Osteocyte (in vitro differentiated cells): ENCODE data around the gene DMKN. TPM values are rescaled to one million over a fixed set of nuclear protein-coding genes. Genes with fewer than 3 reads are reported as not detected.

Experiments
- DNase-seq: peaks from one replicate; pipeline ENCODE4 v3.0.0; 2021; ENCODE audit warnings: mixed read lengths; ENCODE audit not compliant: unreplicated experiment; ENCODE audit errors: extremely low spot score
- H3K27ac Mint-ChIP-seq: one replicate; pipeline ENCODE4 v1.8.0; 2021; ENCODE audit warnings: mild to moderate bottlenecking, mixed read lengths; ENCODE audit not compliant: unreplicated experiment
- H3K27me3 Mint-ChIP-seq: one replicate; pipeline ENCODE4 v1.8.0; 2021; ENCODE audit warnings: mixed read lengths; ENCODE audit not compliant: unreplicated experiment
- H3K36me3 Mint-ChIP-seq: one replicate; pipeline ENCODE4 v1.8.0; 2021; ENCODE audit warnings: mixed read lengths; ENCODE audit not compliant: unreplicated experiment
- H3K4me1 Mint-ChIP-seq: one replicate; pipeline ENCODE4 v1.8.0; 2021; ENCODE audit warnings: mixed read lengths; ENCODE audit not compliant: unreplicated experiment
- H3K4me3 Mint-ChIP-seq: one replicate; pipeline ENCODE4 v1.8.0; 2021; ENCODE audit warnings: mild to moderate bottlenecking, moderate library complexity, mixed read lengths; ENCODE audit not compliant: unreplicated experiment
- H3K9me3 Mint-ChIP-seq: one replicate; pipeline ENCODE4 v1.8.0; 2021; ENCODE audit warnings: mixed read lengths; ENCODE audit not compliant: unreplicated experiment
- total RNA-seq: library from RNA; stranded (reverse); gene quantifications from 2 replicates; pipeline ENCODE4 v1.2.1, GENCODE V29; 2021
- TF ChIP-seq, protein P1 (sequence below): fragments of 200-600 bp; sonication (generic); IDR thresholded peaks from 2 replicates; pipeline ENCODE4 v1.5.0; 2021; ENCODE audit warnings: antibody characterized with exemption, mild to moderate bottlenecking, moderate library complexity

Gene DMKN
- total RNA-seq, 1 donor from 2014 or later, result not detected

GRCh38 chr19:35488677-35489076 is 24.8 kb downstream of the DMKN start:
- Mint-ChIP-seq H3K36me3 (no peaks in the 10 kb centered on the region), H3K27me3 (peaks cover 32% of the 10 kb centered on the region), H3K27ac (no peak overlapping the region), H3K9me3 (no peaks in the 10 kb centered on the region), H3K4me3 (no peak overlapping the region), H3K4me1 (no peaks in the 10 kb centered on the region)
- TF ChIP-seq, protein P1, sequence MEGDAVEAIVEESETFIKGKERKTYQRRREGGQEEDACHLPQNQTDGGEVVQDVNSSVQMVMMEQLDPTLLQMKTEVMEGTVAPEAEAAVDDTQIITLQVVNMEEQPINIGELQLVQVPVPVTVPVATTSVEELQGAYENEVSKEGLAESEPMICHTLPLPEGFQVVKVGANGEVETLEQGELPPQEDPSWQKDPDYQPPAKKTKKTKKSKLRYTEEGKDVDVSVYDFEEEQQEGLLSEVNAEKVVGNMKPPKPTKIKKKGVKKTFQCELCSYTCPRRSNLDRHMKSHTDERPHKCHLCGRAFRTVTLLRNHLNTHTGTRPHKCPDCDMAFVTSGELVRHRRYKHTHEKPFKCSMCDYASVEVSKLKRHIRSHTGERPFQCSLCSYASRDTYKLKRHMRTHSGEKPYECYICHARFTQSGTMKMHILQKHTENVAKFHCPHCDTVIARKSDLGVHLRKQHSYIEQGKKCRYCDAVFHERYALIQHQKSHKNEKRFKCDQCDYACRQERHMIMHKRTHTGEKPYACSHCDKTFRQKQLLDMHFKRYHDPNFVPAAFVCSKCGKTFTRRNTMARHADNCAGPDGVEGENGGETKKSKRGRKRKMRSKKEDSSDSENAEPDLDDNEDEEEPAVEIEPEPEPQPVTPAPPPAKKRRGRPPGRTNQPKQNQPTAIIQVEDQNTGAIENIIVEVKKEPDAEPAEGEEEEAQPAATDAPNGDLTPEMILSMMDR, result no peak
- no peak for DNase-seq

DNA sequence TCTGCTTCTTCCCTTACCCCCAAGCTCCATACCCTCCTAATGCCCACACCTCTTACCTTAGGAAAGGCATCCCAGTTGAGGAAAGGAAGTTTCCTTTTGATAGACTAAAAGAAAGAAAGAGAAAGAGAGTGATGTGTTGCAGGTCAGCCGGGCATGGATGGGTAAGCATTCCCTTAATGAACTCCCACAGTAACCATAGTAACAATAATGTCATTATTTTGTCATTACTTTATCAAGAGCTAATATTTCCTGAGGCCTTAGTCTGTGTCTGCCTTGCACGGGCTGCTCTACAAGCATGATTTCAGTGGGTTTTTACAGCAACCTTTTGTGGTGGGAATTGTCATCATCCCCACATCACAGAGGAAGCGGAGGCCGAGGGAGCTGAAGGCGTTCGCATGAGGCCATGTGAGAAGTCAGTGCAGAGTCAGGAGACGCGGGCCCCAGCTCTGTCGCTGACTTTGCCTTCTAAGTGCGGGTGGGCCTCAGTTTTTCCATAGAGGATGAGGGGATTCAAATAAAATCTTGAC is 25.7 kb downstream of the DMKN start:
- H3K9me3 Mint-ChIP-seq, result no peaks in the 10 kb centered on the region
- H3K4me3 Mint-ChIP-seq, result no peak overlapping the region
- no peak overlapping the region for H3K27ac Mint-ChIP-seq
- no peaks in the 10 kb centered on the region for H3K4me1 Mint-ChIP-seq
- no peaks in the 10 kb centered on the region for H3K36me3 Mint-ChIP-seq
- no peak for DNase-seq
- H3K27me3 Mint-ChIP-seq, result peaks cover 25% of the 10 kb centered on the region
- TF ChIP-seq, protein P1, result no peak

- no peak overlapping the region for H3K27ac Mint-ChIP-seq
- H3K36me3 Mint-ChIP-seq, result no peaks in the 10 kb centered on the region
- peaks cover 23% of the 10 kb centered on the region for H3K27me3 Mint-ChIP-seq
- no peak overlapping the region for H3K4me3 Mint-ChIP-seq
- no peaks in the 10 kb centered on the region for H3K9me3 Mint-ChIP-seq
- TF ChIP-seq, protein P1, result no peak
- no peaks in the 10 kb centered on the region for H3K4me1 Mint-ChIP-seq
- DNase-seq, result no peak
These were observed 27.2 kb downstream of the DMKN start for GRCh38 chr19:35486268-35486708.

GRCh38 chr19:35484252-35485036 is 29.0 kb downstream of the DMKN start:
- H3K27ac Mint-ChIP-seq, result no peak overlapping the region
- TF ChIP-seq, protein P1, result no peak
- H3K36me3 Mint-ChIP-seq, result no peaks in the 10 kb centered on the region
- H3K9me3 Mint-ChIP-seq, result no peaks in the 10 kb centered on the region
- H3K27me3 Mint-ChIP-seq, result peaks cover 11% of the 10 kb centered on the region
- H3K4me1 Mint-ChIP-seq, result no peaks in the 10 kb centered on the region
- DNase-seq, result no peak
- H3K4me3 Mint-ChIP-seq, result no peak overlapping the region

DNA sequence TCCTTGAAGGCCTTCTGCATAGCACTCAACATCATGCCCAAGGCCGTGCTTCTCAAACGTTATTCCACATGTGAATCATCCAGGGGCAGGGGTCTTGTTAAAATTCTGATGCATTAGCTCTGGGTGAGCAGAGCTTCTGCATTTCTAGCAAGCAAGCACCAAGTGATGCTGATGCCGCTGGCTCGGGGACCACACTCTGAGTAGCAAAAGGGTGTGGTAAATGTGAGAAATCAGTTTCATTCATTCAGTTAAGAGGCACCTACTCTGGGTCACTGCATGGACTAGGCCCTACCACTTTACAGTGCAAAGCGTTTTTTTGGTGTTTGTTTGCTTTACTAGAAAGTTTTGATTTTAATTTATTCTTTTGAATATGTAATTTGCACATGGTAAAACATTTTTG is 30.4 kb downstream of the DMKN start:
- TF ChIP-seq, protein P1, result no peak
- no peaks in the 10 kb centered on the region for H3K9me3 Mint-ChIP-seq
- H3K27ac Mint-ChIP-seq, result no peak overlapping the region
- no peak for DNase-seq
- no peaks in the 10 kb centered on the region for H3K36me3 Mint-ChIP-seq
- H3K4me1 Mint-ChIP-seq, result no peaks in the 10 kb centered on the region
- peaks cover 11% of the 10 kb centered on the region for H3K27me3 Mint-ChIP-seq
- H3K4me3 Mint-ChIP-seq, result no peak overlapping the region
